ENCODE results near the gene SNRNP40.

DNA sequence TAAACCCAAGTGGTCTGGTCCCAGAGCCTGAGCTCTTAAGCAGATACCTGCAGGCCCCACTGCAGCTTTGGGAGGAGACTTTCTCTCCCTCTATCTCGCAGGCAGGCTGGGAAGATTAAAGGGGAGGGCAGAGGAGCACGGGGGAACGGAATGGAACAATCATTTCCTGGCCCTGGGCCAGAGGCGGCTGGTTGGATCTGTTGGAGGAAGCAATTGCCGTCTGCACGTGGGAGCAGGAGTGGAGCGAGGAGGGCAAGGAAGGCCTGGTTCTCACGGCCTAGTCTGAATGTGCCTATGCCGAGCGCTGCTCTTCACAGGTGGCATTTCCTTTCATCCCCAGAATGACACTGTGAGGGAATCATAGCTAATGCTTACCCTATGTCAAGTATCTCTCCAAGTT lies 80.6 kb downstream of the SNRNP40 start:
- TF ChIP-seq TAF1 (IDR thresholded peaks at IDR 0.05; ENCODE audit: borderline replicate concordance, low read depth, low read length) (no peak), POLR2A (IDR thresholded peaks at IDR 0.05; ENCODE audit: low read depth, low read length) (no peak), POLR2AphosphoS5 (IDR thresholded peaks at IDR 0.05; ENCODE audit: low read depth, low read length) (no peak)

Data from GM12892 (cell line).